Measurements from ENCODE around the gene BTBD2.

DNA sequence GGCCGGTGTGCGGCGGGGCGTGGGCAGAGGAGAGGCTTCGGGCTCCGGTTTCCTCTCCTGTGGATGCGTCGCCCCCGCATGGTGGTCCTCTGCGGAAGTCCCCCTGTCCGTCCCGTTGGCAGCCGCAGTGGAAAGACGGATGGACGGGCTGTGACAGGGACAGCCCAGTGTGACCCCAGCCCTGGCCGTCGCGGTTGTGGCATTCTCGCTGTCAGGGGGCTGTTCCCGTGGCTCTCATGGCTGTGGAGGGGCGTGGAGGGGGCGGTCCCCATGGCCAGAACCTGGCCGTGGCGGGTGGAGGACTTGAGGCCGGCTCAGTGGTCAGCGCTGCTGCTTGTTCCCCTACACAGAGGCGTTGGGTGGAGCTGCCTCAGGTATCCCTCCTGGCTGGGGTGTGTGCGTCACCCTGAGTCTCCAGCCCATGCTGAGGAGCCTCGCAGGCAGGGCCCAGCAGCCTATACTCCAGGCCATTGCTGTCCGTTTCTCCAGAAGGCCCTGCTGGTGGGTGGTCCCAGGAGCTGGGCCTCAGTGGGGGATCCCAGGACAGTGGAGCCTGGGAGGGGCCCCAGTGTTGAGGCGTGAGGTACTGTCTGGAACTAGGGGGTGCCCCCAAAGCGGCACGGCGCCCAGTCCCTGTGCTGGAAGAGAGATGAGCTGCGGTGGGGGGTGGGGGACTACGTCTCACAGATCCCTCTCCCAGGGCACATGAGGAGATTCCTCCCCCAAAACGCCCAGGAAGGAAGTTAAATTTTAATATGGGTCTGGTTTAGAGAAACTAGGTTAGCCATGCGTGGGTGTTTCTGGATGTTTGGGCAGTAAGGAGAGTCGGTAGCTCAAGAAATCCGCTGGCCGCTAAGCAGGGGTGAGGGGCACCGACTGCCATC, 54.3 kb downstream of the BTBD2 start:
- TF ChIP-seq POLR2AphosphoS5 (IDR thresholded peaks at IDR 0.05; ENCODE audit: borderline replicate concordance, low read depth, low read length) (no peak), EZH2 (IDR thresholded peaks at IDR 0.05) (no peak), FOXP2 (optimal IDR thresholded peaks at IDR 0.05; ENCODE audit: control extremely low read depth, extremely low read length, insufficient read depth) (no peak)

All from SK-N-MC (cell line).